Measurements from ENCODE around the gene ADSL.
"Not testable (repeated sequence)": the region's sequence is repeated elsewhere in the genome, so short reads cannot be mapped to it uniquely, and the experiment has no call there.

ADSL gene

DNA sequence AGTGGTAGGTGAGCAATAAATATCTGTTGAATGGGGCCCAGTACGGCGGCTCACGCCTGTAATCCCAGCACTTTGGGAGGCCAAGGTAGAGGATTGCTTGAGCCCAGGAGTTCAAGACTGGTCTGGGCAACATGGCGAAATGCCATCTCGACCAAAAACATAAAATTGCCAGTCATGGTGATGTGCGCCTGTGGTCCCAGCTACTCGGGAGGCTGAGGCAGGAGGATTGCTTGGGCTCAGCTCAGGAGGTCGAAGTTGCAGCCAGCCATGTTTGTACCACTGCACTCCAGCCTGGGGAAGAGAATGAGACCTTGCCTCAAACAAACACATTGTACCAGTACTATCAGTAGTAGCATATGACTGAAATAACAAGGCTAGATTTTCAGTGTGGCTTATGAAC is 28.3 kb downstream of the ADSL start:
- DNase-seq, result no peak

DNA sequence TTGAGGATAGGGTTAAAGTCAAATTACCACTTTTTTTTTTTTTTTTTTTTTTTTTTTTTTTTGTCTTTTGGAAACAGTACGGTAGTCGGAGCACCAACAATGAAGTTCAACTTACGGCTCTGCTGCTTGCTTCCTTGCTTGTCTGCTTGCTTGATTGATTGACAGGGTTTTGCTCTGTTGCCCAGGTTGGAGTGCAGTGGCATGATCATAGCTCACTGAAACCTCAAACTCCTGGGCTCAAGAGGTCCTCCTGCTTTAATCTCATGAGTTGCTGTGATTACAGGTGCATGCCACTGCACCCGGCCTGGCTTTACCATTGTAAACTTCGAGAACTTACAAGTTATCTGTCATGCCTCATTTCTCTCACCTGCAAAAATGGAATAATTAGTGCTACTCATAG is 29.8 kb downstream of the ADSL start:
- no peak for DNase-seq

DNA sequence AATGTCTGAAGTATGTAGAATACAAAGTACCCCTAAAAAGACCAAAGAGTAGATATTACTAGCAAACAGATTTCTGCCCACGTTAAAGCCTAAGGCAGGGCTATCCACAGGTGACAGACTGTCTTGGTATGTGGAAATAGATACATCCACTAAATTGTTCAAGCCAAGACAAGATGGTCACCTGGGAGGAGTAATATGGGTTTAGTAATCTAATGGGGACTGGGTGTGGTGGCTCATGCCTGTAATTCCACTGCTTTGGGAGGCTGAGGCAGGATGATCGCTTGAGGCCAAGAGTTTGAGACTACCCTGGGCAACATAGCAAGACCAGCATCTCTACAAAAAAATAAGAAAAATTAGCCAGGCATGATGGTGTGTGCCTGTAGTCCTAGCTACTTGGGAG is 31.6 kb downstream of the ADSL start:
- DNase-seq, result no peak

DNA sequence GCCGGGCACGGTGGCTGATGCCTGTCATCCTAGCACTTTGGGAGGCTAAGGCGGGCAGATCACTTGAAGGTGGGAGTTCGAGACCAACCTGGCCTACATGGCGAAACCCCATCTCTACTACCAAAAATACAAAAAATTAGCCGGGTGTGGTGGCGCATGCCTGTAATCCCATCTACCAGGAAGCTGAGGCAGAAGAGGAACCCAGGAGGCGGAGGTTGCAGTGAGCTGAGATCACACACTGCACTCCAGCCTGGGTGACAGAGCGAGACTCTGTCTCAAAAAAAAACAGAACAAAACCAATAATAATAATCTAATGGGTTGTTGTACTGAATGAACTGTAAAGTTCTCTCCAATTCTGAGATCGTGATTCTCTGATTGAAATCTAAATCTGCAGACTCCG is 32.1 kb downstream of the ADSL start:
- DNase-seq, result not testable (repeated sequence)

DNA sequence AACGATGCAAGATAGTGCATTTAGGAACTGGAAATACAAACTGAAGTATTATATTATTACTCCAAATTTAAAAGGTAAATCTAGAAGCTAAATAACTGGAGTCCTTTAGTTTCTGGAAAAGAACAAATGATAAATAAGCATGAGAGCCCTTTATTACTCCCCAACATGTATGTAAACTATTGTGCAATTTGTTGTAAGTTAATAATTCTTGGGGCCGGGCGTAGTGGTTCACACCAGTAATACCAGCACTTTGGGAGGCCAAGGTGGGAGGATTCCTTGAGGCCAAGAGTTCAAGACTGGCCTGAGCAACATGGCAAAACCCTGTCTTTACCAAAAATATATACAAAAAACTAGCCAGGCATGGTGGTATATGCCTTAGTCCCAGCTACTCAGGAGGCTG is 35.2 kb downstream of the ADSL start:
- DNase-seq, result no peak

DNA sequence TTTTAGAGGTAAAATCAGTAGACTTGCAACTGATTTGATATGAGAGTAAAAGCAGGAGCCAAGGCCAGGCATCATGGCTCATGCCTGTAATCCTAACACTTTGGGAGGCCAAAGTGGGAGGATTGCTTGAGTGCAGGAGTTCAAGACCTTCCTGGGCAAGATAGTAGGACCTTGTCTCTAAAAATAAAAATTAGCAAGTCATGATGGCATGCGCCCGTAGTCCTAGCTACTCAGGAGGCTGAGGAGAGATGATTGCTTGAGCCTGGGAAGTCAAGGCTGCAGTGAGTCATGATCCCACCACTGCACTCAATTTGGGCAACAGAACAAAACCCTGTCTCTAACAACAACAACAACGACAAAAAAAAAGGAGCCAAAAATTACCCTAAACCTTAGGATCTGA is 37.6 kb downstream of the ADSL start:
- DNase-seq, result no peak

DNA sequence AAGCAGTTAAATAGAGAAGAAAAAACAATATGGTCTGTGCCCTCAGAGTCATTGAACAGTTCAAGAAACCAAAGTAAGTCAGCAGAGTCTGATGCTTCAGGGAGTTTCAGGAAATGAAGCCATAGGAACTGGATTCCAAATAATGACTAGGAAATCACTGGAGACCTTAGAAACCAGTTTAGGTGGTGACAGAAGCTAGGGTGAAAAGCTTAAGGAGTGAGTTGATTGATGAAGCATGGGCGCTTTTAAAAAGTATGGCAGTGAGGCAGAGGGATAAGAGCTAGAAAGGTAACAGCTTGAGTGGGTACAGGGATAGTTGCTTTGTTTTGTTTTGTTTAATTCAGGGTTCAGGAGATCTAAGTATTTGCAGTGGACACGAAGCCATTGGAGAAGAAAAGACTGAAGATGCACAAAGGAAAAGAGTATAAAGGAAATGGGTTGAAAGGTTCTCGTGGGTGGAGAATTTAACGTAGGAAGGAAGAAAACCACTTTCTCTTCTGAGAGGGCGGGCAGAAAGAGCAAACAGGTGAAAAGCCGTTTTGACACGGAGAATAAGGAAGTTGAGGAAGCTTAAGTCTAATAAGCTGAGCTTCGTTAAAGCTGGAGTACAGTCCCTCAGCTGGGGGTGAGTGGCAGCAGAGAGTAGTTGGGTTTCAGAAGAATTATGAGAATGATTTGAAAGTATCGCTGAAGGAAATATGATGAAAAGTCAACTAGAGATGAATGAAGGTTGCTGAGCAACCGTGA is 38.9 kb downstream of the ADSL start:
- DNase-seq, result peak in 5 of 6 experiments; percentile 31 to 77 (median 67)

DNA sequence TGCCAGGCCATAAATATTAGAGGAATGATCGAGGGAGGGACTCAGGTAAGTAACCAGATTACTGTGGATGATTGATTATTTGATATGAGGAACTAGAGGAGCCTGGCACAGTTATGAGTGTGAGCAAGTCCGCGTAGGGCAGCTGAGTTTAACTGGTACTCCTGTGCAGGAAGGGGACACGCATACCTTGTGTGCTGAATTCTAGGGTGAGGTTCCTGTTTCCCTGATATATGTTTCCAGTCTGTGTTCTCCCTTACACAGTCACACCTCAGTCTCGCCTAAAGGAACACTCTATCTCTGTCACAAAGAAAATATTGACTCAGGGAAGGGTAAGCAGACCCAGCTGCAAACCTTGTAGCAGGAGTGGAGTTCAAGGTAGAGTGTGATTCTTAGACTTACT is 41.4 kb downstream of the ADSL start:
- no peak for DNase-seq

DNA sequence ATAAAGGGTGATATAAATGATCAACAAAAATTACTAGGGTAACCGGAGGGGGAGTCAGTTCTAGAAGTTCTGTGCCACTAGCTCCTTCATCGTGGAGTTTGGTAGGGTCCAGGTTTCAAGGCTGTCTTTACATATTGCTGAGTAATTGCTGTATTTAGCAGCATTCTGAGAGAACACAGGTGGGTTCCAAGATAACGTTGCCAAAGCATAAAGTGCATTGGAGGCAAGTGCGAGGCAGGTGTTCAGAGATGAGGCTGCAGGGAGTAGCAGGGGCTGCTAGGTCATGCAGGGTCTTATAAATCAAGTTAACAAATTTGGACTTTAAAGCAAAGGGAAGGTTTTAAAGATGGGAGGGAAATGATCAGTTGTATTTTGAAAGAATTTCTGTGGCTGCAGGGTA is 41.9 kb downstream of the ADSL start:
- DNase-seq, result no peak

DNA sequence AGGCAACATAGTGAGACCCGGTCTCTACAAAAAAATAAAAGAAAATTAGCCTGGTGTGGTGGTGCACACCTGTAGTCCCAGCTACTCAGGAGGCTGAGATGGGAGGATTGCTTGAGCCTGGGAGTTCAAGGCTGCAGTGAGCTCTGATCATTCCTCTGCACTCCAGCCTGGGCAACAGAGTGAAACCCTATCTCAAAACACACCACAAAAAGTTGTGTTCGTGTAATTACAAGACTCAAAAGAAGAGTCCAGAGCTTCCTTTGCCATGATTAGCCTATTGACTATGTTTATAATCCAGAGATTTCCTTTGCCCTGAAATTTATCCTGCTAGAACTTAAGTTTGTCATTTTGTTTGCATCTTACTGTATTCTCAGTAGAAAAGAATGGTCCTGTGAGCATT is 45.1 kb downstream of the ADSL start:
- DNase-seq, result no peak

DNA sequence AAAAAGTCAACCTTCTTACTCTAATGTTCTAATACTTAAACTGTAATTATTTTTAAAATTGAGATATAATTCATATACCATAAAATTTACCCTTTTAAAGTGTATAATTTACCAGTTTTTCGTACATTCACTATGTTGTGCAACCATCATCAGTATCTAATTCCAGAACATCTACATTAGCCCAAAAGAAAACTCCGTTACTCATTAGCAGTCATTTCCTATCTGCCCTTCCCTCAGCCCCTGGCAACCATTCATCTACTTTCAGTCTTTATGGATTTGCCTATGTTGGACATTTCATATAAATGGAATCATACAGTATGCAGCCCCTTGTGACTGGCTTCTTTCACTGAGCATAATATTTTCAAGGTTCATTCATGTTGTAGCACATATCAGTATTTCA is 46.3 kb downstream of the ADSL start:
- no peak for DNase-seq

DNA sequence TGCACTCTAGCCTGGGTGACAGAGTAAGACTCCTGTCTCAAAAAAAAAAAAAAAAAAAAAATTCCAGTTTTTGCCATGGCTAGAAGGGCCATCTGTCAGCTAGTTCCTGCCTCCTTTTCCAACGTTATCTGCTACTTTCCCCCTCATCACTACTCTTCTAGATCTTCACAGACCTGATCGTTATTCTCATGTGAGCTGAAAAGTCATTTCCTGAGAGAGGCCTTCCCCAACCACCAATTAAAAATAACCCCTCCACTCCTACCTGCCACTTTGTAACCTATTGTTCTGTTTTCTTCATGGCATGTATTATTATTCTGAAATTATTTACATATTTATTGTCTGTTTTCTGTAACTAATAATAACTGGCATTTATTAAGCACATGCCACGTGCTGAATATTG is 48.3 kb downstream of the ADSL start:
- peak in 1 of 6 experiments; percentile 12 for DNase-seq

DNA sequence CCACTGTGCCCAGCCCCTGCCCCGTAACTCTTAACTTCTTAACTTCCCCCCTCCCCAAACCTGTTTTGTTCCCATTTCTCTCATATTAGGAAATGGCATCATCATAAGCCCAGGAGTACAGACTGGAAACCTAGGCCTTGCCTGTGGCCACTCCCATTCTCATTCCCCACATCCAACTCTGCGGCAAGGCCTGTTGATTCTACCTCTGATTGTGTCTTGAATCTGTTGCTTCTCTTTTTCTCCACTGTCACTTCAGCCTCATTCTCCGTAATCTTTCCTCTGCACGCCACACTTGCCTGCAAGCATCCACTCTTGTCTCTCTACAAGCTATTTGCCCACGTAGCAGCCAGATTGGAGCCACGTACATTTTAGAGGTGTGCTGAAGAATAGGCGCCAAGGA is 49.3 kb downstream of the ADSL start:
- DNase-seq, result no peak

DNA sequence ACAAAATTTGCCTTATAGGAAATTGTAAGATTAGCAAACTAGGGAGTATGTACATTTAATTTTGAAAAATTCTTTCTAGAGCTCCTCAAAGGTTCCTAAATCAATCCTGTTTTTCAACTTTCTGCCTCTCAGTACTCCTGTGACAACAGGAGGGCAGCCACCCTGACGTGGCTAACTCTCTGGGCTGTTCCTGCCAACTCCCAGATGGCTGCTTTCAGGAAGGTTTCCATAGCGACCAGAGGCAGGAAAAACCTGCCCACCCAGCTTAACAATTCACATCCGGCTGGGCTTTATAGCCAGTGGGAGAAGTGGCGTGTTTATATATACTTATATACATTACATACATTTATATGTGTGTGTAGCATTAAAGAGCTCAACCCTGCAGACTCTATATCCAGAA is 50.6 kb downstream of the ADSL start:
- DNase-seq, result no peak

DNA sequence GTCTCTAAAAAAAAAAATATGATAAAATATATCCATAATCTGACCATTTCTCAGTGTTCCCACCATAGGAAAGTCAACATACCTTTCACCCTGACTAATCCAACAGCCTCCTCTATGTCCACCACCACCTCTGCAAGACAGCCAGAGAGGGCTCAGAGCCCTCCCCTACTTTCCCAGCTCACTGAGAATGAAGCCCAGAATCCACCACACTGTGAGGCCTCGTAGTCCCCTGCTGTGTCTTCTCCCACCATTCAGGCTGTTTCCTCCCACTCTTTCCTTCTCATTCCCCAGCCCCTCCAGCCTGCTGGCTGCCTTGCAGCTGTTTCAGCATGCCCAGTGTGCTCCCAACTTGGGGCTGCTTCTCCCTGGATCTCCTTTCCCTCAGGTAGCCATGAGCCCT is 51.1 kb downstream of the ADSL start:
- DNase-seq, result no peak

DNA sequence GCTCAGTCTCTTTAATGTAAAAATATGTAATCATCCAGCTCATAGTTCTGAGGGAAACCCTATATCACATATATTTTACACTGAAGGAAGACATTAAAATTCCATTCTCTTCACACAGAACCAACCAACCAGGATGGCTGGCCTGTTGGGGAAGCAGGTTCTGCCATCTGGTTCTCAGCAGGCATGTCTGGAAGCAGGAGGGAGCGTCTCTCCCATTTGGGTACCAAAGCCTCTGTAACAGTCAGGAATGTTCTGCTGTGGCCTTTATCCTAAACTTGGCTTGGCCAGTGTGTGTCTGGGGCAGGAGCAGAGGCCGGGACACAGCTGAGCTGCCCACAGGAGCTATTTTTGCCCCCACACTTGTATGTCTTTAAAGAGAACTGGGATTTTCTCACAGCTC is 53.3 kb downstream of the ADSL start:
- DNase-seq, result no peak

DNA sequence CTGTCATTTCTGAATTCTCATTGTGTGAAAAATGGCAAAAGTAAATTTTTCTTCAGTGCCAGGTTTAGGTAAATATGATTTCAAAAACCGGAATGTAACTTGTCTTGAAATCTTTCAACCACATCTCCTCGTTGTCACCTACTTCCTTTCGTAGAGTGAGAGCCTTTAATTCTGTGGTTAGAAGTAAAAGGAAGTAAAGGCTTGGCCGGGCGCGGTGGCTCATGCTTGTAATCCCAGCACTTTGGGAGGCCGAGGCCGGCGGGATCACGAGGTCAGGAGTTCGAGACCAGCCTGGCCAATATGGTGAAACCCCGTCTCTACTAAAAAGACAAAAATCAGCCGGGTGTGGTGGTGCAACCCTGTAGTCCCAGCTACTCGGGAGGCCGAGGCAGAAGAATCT is 53.9 kb downstream of the ADSL start:
- peak; percentile 19 to 66 (median 56) for DNase-seq

DNA sequence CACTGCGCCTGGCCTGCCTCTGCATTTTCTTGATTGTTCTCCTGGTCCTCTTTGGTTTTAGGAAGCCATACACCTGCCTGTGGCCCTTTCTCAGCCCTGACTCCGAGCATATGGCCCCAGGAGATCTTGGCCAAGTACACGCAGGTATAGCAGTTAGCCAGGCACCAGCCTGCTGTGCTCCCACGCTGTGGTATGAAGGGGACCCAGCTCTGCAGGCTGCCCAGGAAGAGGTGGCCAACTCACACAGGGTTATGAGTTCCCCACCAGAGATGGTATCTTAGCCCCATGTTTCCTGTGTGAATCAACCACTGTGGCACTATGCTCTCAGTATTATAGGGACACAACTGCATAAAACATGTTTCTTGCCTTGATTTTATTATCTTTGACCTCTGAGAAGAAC is 55.2 kb downstream of the ADSL start:
- peak in 1 of 6 experiments; percentile 25 for DNase-seq

DNA sequence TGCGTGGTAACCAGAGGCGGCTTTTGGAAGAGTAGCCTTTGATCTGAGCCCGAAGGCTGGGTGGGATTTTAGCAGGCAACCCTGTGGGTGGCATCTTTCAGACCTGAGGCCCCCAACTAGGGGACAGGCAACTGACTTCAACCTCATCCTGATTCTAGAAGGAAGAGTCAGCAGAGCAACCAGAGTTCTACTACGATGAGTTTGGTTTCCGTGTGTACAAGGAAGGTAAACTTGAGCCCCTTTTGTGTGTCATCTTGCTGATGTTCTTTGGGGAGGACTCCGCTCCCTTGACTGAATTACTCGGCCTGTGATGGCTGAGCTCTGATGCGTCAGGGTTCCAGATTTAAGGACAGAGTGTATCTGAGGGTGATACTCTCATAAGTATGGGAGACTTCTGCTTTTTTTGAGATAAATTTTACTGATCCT is 55.7 kb downstream of the ADSL start:
- DNase-seq, result no peak

DNA sequence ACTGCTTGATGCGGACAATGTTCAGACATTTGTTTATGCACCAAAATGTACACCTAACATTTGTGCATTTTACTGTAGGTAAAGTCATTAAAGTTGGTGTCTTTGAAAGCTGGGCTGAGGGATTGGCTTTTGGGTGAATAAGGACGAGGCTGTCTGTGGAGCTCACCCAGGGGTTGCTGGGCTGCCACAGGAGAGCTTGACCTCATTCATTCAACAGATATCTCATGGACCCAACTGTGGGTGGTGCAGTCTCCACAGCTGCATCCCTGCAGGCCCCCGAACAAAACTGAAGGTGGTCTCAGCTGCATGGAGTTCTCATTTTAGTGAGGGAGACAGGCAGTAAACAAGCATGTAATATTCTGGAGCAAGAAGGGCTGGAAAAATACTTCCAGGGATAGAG is 56.8 kb downstream of the ADSL start:
- no peak for DNase-seq

DNA sequence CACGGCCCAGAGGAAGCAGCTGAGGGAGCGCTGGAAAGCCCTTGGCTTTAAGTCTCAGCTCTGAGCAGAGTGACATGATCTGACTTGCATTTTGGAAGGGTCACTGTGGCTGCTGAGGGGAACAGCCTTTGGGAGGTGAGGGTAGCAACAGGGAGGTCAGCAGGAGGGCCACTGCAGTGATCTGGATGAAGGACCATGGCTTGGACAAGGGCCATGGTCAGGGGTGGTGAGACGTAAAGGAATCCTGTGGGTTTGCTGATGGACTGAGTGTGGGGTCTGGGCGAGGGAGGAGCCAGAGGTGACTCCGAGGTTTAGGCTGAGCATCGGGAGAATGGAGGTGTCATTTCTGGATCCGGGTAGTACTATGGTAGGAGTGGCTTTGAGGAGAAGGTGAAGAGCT is 57.4 kb downstream of the ADSL start:
- no peak for DNase-seq

DNA sequence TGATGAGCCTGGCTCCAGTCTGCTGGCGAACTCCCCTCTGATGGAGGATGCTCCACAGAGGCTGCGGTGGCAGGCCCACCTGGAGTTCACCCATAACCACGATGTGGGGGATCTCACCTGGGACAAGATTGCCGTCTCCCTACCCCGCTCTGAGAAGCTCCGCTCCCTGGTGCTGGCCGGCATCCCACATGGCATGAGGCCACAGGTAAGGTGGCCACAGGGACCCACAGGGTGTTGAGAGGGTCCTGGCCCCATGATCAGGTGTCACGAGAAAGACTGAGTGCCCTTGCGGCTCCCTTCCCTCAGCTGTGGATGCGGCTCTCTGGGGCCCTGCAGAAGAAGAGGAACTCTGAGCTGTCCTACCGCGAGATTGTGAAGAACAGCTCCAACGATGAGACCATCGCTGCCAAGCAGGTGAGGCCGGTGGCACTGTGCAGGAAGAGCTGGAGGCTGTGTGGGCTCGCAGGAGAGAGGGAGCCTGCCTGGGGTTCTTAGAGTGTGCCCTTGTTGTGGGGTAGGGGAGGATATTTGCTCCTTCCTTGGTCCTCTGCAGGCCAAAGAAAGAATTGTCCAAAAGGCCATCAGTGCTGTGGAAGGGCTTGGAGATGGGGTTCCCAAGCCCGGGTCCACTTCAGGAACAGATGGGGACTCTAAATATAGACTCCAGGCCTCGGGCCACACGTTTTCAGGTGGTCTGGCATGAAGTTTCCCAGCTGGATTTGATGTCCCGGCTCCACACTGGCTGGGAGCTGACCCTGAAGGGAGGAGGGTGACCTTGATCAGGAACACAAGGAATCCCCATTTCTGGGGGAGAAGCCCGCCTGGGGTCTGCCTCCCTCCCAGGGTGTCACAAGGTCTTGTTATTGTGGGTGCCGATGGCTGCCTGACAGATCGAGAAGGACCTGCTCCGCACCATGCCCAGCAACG is 58.2 kb downstream of the ADSL start:
- no peak for DNase-seq

DNA sequence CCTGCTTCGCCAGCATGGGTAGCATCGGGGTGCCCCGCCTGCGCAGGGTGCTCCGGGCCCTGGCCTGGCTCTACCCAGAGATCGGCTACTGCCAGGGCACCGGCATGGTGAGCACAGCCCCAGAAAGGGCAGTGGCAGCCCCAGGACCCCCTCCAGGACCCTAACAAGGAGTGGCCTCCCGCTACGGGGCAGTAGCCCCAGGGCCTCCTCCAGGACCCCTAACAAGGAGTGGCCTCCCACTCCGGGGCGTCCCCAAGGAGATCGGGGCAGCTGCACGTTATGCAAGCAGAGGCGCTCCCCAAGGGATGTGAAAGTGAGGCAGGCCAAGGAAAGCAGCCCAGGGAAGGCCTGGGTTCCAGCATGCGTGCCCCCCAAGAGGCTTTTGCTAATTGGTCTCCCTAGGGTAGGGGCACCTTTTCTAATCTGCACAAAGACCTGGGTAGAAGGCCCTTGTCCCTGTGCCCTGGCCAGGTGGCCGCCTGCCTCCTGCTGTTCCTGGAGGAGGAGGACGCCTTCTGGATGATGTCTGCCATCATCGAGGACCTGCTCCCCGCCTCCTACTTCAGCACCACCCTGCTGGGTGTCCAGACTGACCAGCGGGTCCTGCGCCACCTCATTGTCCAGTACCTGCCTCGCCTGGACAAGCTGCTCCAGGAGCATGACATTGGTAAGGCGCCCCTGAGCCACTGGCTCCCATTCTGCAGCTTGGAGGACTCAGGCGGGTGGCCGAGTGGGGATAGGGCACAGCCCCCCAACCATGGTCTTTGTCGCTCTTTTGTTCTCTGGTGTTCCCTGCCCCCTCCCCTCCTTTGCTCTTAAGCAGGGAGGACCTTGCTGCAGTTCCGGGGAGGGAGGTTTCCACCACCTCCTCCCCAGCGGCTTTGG is 59.1 kb downstream of the ADSL start:
- no peak for DNase-seq
